Activated naive CD8-positive, alpha-beta T cell treated with anti-CD3 and anti-CD28 coated beads, Interleukin-2, amount 50 U/mL, for 24 hours (primary cell): ENCODE measurements around the gene C13orf46.
A peak's percentile ranks its signal among the peaks of the same experiment; 100 is the strongest.

Experiments used
- ATAC-seq: fragments of 150-1000 bp; cut with Tn5 transposase; one replicate; pipeline ENCODE4 v1.10.0; 2021
- DNase-seq: peaks from one replicate; pipeline ENCODE4 v3.0.0; 2021
- H3K27ac Mint-ChIP-seq: one replicate; pipeline ENCODE4 v1.8.0; 2021; ENCODE audit warnings: mild to moderate bottlenecking, mixed read lengths
- H3K27me3 Mint-ChIP-seq: one replicate; pipeline ENCODE4 v1.8.0; 2021; ENCODE audit warnings: mixed read lengths
- H3K36me3 Mint-ChIP-seq: one replicate; pipeline ENCODE4 v1.8.0; 2021; ENCODE audit warnings: low read depth, mixed read lengths
- H3K4me1 Mint-ChIP-seq: one replicate; pipeline ENCODE4 v1.8.0; 2021; ENCODE audit warnings: mixed read lengths
- H3K4me3 Mint-ChIP-seq: one replicate; pipeline ENCODE4 v1.8.0; 2021; ENCODE audit warnings: mild to moderate bottlenecking, moderate library complexity, mixed read lengths
- H3K9me3 Mint-ChIP-seq: one replicate; pipeline ENCODE4 v1.8.0; 2021; ENCODE audit warnings: mixed read lengths

The C13orf46 gene

DNA sequence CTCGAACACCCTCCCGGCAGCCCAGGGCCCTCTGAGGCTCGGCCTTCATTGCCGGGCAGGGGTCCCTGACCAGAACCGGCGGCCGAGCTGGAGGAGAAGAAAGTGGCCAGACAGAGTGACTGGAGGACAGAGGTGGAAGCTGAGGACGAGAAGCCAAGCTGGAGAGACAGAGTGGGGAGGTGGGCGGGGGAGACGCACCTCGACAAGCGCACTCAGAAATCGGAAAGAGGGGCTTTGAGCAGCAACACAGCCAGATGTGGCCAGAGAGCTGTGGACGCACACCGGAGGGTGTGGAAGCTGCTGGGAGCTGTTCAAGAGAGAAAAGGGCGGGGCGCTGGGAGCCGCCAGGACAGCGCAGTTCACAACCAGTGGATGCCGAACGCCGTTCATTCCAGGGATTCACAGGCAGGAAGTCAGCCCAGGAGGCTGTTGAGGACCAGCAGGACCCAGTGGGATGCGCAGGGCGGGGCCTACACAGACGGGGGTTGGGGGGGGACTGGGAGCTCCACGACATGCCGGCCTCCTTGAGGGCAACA lies 28.2 kb upstream of the C13orf46 start:
- H3K36me3 Mint-ChIP-seq: no peaks in the 10 kb centered on the region
- no peaks in the 10 kb centered on the region for H3K9me3 Mint-ChIP-seq
- H3K27ac Mint-ChIP-seq: no peak overlapping the region
- H3K4me1 Mint-ChIP-seq: no peaks in the 10 kb centered on the region
- H3K27me3 Mint-ChIP-seq: no peaks in the 10 kb centered on the region
- DNase-seq (no peak), ATAC-seq (no peak)
- no peak overlapping the region for H3K4me3 Mint-ChIP-seq

DNA sequence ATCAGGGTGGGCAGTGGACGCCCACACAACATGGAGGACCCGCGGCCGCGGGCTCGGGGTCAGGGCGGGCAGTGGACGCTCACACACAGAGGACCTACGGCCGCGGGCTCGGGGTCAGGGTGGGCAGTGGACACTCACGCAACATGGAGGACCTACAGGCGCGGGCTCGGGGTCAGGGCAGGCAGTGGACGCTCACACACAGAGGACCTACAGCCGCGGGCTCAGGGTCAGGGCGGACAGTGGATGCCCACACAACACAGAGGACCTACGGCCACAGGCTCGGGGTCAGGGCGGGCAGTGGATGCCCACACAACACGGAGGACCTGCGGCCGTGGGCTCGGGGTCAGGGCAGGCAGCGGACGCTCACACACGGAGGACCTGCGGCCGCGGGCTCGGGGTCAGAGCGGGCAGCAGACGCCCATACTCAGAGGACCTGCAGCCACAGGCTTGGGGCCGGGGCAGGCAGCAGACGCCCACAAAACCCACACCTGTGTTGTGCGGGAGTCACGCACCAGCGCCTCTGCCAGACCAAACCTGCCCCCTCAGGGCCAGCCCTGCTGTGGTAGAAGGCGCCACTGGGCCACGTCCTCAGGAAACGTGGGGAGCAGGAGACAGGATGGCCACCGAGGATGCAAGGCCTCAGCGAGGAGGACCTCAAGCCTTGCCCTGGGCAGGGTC lies 27.6 kb upstream of the C13orf46 start:
- ATAC-seq: no peak
- no peaks in the 10 kb centered on the region for H3K9me3 Mint-ChIP-seq

DNA sequence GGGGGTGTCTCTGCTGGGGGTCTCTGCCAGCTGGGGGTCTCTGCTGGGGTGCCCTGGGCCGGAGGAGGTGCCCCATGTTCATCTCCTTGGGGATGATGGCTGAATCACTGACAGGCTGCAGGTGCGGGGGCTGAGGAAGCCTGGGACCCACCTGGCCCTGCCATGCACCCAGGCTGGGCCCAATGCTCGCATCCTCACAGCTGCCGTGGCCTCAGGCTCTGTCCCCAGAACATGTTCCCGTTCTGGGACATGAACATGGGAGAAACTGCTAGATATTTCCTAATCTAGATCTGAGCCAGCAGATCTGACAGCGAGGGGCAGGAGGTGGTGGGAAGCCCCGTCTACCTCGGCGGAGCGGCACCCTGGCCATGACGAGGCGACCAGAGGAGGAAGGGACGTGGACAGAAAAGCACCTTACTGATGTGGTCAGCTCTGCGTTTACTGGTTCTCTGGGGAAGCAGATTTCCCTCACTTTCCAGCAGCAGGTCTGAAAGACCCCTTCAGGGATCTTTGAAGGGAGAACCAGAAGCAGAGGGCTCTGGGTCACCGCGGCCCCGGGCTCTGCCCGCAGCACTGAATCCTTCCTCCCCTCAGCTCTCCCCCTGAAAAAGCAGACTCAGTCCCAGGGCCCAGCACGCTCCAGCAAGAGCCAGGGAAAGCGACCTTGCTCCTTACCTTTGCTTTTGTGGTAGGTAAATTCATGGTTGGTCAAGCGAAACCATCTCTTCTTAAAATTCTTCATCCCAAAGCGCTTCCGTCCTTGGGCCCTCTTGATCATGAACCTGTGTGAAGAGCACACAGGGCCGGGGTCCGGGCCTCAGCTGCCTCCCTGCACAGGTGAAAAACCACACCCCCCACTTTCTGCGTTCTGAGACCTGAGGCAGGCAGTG lies 26.5 kb upstream of the C13orf46 start:
- no peaks in the 10 kb centered on the region for H3K4me1 Mint-ChIP-seq

More for the DNA sequence above, 27.6 kb upstream of the C13orf46 start:
- Mint-ChIP-seq H3K27ac (no peak overlapping the region), H3K27me3 (no peaks in the 10 kb centered on the region), H3K36me3 (no peaks in the 10 kb centered on the region), H3K4me3 (no peak overlapping the region), H3K4me1 (no peaks in the 10 kb centered on the region)
- no peak for DNase-seq

DNA sequence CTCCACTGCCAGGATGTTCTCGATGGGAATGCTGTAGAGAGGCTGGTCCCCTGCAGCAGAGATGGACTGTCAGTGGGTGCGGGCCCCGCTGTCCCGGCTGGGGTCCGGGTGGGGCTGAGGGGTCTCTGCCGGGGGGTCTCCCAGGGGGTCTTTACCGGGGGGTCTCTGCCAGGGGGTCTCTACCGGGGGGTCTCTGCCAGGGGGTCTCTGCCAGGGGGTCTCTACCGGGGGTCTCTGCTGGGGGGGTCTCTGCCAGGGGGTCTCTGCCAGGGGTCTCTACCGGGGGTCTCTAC lies 25.7 kb upstream of the C13orf46 start:
- no peaks in the 10 kb centered on the region for H3K4me1 Mint-ChIP-seq
- no peak overlapping the region for H3K27ac Mint-ChIP-seq
- no peaks in the 10 kb centered on the region for H3K9me3 Mint-ChIP-seq
- no peak overlapping the region for H3K4me3 Mint-ChIP-seq
- DNase-seq: no peak
- peaks cover 1% of the 10 kb centered on the region for H3K36me3 Mint-ChIP-seq
- ATAC-seq: no peak
- H3K27me3 Mint-ChIP-seq: no peaks in the 10 kb centered on the region

More for the DNA sequence above, 26.5 kb upstream of the C13orf46 start:
- no peak overlapping the region for H3K4me3 Mint-ChIP-seq
- no peak overlapping the region for H3K27ac Mint-ChIP-seq
- no peaks in the 10 kb centered on the region for H3K9me3 Mint-ChIP-seq
- H3K27me3 Mint-ChIP-seq: no peaks in the 10 kb centered on the region
- ATAC-seq (no peak), DNase-seq (no peak)
- H3K36me3 Mint-ChIP-seq: no peaks in the 10 kb centered on the region

DNA sequence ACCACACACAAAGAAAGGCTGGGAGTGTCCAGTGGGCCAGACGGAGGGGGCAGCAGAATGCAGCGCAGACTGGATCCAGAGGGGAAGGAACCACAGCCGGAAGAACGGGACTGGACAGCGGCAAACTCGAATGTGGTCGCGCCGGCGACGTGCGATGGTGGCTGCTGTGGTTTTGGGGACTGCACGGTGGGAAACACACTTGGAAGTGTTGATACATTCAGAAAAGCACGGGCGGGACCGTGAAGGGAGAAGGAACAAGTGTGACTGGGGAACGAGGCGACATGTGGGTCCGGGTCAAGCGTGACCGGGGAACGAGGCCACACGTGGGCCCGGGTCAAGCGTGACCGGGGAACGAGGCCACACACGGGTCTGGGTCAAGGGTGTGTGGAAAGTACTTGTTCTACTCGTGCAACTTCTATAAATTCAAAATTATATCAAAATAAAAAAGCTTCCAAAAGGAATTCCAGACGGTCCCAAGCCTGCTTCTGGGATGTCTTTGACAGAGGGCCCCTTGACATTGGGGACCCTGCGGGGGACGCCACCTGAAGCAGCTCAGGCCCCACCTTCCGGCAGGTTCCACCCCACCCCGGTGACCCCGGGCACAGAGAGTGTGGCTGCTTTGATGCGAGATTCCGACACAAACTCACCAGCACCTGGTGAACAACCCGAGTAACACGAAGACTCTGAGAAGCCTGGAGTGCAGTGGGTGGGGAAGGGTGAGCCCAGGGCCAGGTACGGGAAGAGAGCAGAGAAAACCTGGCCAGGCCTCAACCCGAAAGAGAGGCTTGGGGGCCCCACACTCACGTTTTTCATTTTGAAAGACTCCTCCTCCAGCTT lies 25.1 kb upstream of the C13orf46 start:
- H3K27ac Mint-ChIP-seq: peak overlapping the region; percentile 7
- peaks cover 6% of the 10 kb centered on the region for H3K36me3 Mint-ChIP-seq
- H3K4me1 Mint-ChIP-seq: peaks cover 2% of the 10 kb centered on the region

DNA sequence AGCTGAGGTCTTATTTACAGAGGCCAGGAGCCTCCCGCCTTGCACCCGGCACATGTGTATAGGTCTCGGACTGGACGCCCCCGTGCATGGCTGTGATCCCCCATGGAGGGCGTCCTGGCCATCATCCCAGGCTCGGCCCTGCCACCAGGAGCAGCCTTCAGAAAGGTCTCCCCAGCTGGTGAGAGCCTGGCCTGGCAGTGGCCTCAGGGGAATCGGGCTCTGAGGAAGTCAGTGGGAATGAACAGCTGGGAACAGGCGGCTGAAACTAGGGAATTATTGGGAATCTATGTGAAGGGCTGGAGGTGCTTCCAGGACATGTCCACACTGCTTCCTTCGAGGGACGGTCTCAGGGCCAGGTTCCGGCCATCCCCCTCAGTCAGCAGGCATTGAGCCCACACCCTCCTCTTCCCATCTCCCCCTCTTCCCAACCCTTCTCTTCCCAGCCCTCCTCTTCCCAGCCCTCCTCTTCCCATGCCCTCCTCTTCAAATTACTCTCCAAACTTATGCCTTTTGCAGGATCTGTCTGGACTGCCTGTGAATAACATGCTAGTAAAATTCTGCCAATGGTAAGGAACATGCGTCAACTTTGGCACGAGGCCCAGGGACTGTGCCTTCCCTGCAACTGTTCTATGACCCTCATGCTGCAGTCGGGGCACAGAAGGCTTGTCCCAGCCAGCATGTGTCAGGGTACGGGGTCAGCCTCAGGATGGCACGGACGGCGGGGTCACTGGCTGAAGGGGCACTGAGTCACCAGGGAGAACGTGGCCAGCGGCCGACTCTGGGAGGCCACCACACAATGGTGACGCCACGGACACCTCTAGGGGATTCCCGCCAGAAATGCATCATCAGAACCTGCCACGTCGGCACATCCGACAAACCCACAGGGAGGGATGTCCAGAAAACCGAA lies 24.2 kb upstream of the C13orf46 start:
- ATAC-seq (no peak), DNase-seq (no peak)
- Mint-ChIP-seq H3K4me3 (no peak overlapping the region), H3K4me1 (peaks cover 2% of the 10 kb centered on the region), H3K27me3 (no peaks in the 10 kb centered on the region), H3K27ac (peak overlapping the region; percentile 7), H3K9me3 (no peaks in the 10 kb centered on the region), H3K36me3 (peaks cover 6% of the 10 kb centered on the region)

More for the DNA sequence above, 25.1 kb upstream of the C13orf46 start:
- no peaks in the 10 kb centered on the region for H3K9me3 Mint-ChIP-seq
- DNase-seq: no peak
- ATAC-seq: no peak
- no peak overlapping the region for H3K4me3 Mint-ChIP-seq
- H3K27me3 Mint-ChIP-seq: no peaks in the 10 kb centered on the region

DNA sequence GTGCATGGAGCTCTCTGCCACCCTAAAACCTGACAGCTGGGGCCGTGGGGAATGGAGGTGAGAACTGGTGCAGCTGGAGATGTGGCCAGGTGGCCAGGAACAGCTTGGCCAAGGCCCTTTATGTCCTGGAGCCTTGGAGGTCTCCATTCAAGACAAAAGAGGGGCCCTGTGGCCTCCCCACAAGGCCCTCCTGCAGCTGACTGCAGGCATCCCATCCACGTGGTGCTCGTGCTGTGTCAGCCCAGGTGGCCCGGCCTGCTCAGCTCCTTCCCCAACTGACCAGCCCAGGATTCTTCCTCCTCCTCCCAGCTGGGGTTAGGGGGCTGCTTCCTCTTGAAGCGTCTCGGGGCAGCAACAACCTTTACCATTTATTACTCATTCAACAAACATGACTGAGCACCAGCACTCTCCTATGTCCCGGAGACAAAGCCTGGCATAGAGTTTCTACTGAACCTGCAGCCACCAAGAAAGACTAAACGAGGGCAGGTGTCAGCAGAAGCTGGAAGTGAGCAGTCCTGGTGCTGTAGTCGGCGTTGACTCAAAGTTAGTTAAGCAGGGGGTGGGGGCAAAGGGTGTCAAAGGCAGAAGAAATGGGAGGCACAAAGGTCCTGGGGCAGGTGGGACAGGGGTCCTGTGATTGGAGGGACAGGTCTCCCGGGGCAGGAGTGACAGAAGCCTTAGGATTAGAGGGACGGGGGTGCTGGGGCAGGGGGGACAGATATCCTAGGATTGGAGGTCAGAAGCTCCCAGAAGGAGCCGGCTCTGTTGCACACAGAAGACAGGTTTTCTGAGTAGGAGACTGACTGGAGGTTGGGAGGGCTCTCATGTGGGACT lies 23.3 kb upstream of the C13orf46 start:
- DNase-seq: no peak
- peaks cover 2% of the 10 kb centered on the region for H3K4me1 Mint-ChIP-seq
- peak overlapping the region; percentile 14 for H3K27ac Mint-ChIP-seq
- peaks cover 9% of the 10 kb centered on the region for H3K36me3 Mint-ChIP-seq
- no peak overlapping the region for H3K4me3 Mint-ChIP-seq
- no peaks in the 10 kb centered on the region for H3K9me3 Mint-ChIP-seq
- no peak for ATAC-seq
- H3K27me3 Mint-ChIP-seq: no peaks in the 10 kb centered on the region

DNA sequence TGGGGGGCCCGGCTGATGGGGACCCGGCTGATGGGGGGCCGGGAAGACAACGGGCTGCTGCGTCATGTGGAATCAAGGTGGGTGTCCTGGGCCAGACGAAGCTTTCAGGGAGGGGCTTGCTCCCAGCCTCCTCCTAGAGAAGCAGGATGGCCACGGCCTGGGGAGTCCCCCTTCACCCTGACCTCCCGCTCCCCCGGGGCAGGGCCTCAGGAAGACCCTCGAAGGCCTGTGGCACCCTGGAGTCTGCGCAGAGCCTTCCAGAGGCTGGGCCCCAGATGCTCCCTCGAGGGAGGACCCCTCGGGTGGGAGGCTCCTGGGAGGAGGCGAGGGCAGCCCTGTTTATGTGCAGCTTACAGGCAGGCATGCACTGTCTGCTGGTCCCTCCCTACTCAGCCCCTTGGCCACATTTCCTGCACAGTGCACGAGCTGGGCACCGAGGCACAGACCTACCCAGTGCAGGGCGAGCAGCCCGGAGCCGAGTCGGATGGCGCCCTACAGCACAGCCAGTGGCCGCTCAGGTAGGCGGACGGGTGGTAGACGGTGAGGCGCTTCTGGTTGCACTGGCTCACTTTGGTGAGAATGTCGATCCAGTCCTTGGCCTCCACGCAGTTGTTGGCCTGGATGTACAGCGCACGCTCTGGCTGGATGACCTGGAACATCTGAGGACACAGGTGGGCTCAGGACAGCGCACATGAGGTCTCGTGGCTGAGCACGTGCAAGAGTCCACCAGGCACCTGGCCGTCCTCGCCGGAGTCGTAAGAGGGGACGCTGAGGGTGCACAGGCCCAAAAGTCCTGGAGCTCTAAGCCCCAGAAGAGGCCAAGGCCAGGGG lies 22.4 kb upstream of the C13orf46 start:
- H3K9me3 Mint-ChIP-seq: no peaks in the 10 kb centered on the region
- no peak overlapping the region for H3K4me3 Mint-ChIP-seq
- H3K4me1 Mint-ChIP-seq: peaks cover 2% of the 10 kb centered on the region
- DNase-seq (no peak), ATAC-seq (no peak)
- H3K27ac Mint-ChIP-seq: no peak overlapping the region
- H3K36me3 Mint-ChIP-seq: peaks cover 14% of the 10 kb centered on the region
- no peaks in the 10 kb centered on the region for H3K27me3 Mint-ChIP-seq

DNA sequence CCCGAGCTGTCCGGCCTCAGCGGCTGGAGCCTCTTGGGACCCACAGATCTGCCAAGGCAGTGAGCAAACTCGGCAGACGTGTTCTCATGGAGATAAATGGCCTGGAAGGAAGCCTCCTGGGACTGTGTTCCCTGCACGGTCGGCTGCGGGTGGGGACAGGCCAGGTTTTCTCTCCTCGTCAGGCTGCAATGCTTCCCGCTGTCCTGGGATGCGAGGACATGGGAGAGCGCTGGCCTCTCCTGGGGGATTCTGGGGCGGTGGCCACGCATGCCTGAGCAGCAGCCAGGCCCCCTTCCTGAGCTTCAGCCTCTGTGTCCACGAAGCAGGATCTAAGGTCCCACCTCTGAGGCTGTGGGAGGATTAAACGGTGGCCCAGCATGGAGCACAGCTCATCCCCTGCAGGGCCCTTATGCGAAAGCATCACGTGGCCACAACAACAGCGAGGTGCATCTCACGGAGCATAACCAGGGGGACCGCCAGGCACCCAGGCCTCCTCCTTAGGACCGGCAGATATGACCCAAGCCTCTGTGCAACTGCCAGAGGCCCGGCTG lies 21.2 kb upstream of the C13orf46 start:
- DNase-seq (no peak), ATAC-seq (no peak)
- H3K9me3 Mint-ChIP-seq: no peaks in the 10 kb centered on the region
- no peaks in the 10 kb centered on the region for H3K27me3 Mint-ChIP-seq
- H3K27ac Mint-ChIP-seq: no peak overlapping the region
- peaks cover 20% of the 10 kb centered on the region for H3K36me3 Mint-ChIP-seq
- H3K4me3 Mint-ChIP-seq: no peak overlapping the region
- peaks cover 3% of the 10 kb centered on the region for H3K4me1 Mint-ChIP-seq

DNA sequence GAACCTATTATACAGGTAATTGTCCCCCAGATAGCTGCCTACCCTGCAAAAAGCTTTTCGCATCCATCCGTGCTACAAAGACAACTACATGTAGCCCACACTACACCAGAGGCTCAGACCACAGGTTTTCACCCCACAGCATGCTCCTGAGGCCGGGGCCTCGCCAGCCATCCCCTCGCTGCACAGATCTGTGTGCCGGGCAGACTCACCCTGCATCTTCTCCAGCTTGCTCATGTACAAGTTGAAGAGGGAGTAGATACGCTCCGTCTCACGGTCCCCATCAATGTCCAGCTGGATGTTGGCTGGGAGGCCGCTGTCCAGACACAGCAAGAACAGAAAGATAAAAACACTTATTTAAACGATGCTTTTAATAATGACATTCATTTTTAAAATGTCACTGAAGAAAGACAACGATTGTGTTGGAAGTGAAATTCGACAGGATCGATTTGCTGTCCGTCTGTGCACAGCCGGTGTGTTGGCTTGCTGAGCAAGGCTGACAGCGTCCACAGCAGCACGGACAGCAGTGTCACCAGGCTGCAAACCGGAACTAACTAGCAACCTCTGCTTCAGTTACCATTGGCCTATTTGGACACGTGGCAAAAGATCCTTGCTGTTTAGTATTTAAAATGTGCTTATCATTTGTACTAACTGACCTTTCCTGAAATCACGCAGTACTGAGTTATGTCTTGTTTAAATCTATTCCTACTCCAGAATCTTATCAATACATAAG lies 18.6 kb upstream of the C13orf46 start:
- H3K9me3 Mint-ChIP-seq: no peaks in the 10 kb centered on the region
- peaks cover 32% of the 10 kb centered on the region for H3K36me3 Mint-ChIP-seq
- no peak overlapping the region for H3K4me3 Mint-ChIP-seq
- no peaks in the 10 kb centered on the region for H3K27me3 Mint-ChIP-seq
- peaks cover 6% of the 10 kb centered on the region for H3K4me1 Mint-ChIP-seq
- H3K27ac Mint-ChIP-seq: no peak overlapping the region
- DNase-seq (no peak), ATAC-seq (no peak)

DNA sequence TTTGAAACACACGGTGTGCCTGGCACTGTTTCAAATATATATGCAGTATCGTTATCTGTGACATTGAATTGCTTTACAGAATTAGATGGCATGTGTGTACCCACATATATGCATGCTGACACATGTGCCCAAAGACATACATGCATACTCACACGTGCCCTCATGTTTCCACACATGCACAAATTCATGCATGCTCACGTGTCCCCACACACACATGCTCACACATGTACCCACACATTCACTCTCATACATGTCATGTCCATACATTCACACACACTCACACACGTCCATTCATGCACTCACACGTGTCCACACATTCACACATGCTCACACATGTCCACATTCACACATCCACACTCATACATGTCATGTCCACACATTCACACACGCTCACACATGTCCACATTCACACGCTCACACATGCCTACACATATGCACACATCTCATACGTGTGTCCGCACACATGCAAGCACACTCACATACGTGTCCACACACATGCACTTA lies 17.9 kb upstream of the C13orf46 start:
- ATAC-seq (no peak), DNase-seq (no peak)
- Mint-ChIP-seq H3K36me3 (peaks cover 32% of the 10 kb centered on the region), H3K4me3 (no peak overlapping the region), H3K4me1 (peaks cover 6% of the 10 kb centered on the region), H3K27ac (no peak overlapping the region), H3K27me3 (no peaks in the 10 kb centered on the region), H3K9me3 (no peaks in the 10 kb centered on the region)
